SK-N-SH treated with all-trans-retinoic acid at 6 μM for 48 hours (cell line): ENCODE measurements around the gene CBFA2T2.
A peak's percentile ranks its signal among the peaks of the same experiment; 100 is the strongest.
"Not testable (repeated sequence)": the region's sequence is repeated elsewhere in the genome, so short reads cannot be mapped to it uniquely, and the experiment has no call there.

ENCODE experiments used
- ATAC-seq: fragments of 200-7000 bp; cut with Tn5 transposase; 3 replicates; pipeline ENCODE4 v1.9.1; 2020; ENCODE audit warnings: mild to moderate bottlenecking, moderate library complexity
- ARNTL ChIP-seq: fragments of 450-650 bp; formaldehyde crosslinking; IDR thresholded peaks from 2 replicates; pipeline ENCODE4 v1.5.0; 2020; ENCODE audit warnings: low read depth, mild to moderate bottlenecking, moderate library complexity, borderline replicate concordance
- BACH2 ChIP-seq: fragments of 250-450 bp; sonication (Bioruptor Pico); IDR thresholded peaks from 2 replicates; pipeline ENCODE4 v1.9.0; 2021; ENCODE audit warnings: mild to moderate bottlenecking, borderline replicate concordance
- CREB5 ChIP-seq: fragments of 250-450 bp; sonication (Bioruptor Pico); IDR thresholded peaks from 2 replicates; pipeline ENCODE4 v1.5.1; 2020; ENCODE audit warnings: low read depth, mild to moderate bottlenecking, moderate library complexity
- CSDC2 ChIP-seq: fragments of 250-450 bp; sonication (Bioruptor Pico); IDR thresholded peaks from 2 replicates; pipeline ENCODE4 v1.5.0; 2020; ENCODE audit warnings: mild to moderate bottlenecking, moderate library complexity
- CSRNP3 ChIP-seq: fragments of 250-450 bp; sonication (Bioruptor Pico); IDR thresholded peaks from 2 replicates; pipeline ENCODE4 v1.5.1; 2021; ENCODE audit warnings: mild to moderate bottlenecking, moderate library complexity
- ESRRG ChIP-seq: fragments of 250-450 bp; sonication (Bioruptor Pico); IDR thresholded peaks from 2 replicates; pipeline ENCODE4 v1.6.1; 2021; ENCODE audit warnings: mild to moderate bottlenecking
- GLIS3 ChIP-seq: fragments of 250-450 bp; sonication (Bioruptor Pico); IDR thresholded peaks from 2 replicates; pipeline ENCODE4 v1.5.0; 2020; ENCODE audit warnings: mild to moderate bottlenecking, moderate library complexity
- PPARA ChIP-seq: fragments of 250-450 bp; sonication (Bioruptor Pico); IDR thresholded peaks from 2 replicates; pipeline ENCODE4 v1.5.0; 2020; ENCODE audit warnings: mild to moderate bottlenecking, borderline replicate concordance
- RARB ChIP-seq: fragments of 250-450 bp; sonication (Bioruptor Pico); IDR thresholded peaks from 2 replicates; pipeline ENCODE4 v1.8.0; 2021; ENCODE audit warnings: mild to moderate bottlenecking, moderate library complexity
- SNAI2 ChIP-seq: fragments of 250-450 bp; sonication (Bioruptor Pico); IDR thresholded peaks from 2 replicates; pipeline ENCODE4 v1.5.0; 2020; ENCODE audit warnings: mild to moderate bottlenecking, moderate library complexity
- TCF4 ChIP-seq: fragments of 250-450 bp; sonication (Bioruptor Pico); IDR thresholded peaks from 2 replicates; pipeline ENCODE4 v1.8.0; 2021; ENCODE audit warnings: mild to moderate bottlenecking, moderate library complexity, borderline replicate concordance
- TOX ChIP-seq: fragments of 250-450 bp; sonication (Bioruptor Pico); IDR thresholded peaks from 2 replicates; pipeline ENCODE4 v1.8.0; 2021; ENCODE audit warnings: mild to moderate bottlenecking, moderate library complexity, borderline replicate concordance
- ZC3H10 ChIP-seq: fragments of 250-450 bp; sonication (Bioruptor Pico); IDR thresholded peaks from 2 replicates; pipeline ENCODE4 v1.5.1; 2021; ENCODE audit warnings: mild to moderate bottlenecking, moderate library complexity
- ZFP3 ChIP-seq: fragments of 250-450 bp; sonication (Bioruptor Pico); IDR thresholded peaks from 2 replicates; pipeline ENCODE4 v1.5.0; 2020; ENCODE audit warnings: mild to moderate bottlenecking, moderate library complexity
- ZFP30 ChIP-seq: fragments of 450-650 bp; formaldehyde crosslinking; IDR thresholded peaks from 2 replicates; pipeline ENCODE4 v1.5.0; 2022; ENCODE audit warnings: mild to moderate bottlenecking, moderate library complexity
- ZNF565 ChIP-seq: fragments of 450-650 bp; formaldehyde crosslinking; conservative IDR thresholded peaks from 2 replicates; pipeline ENCODE4 v1.5.0; 2020; ENCODE audit warnings: low read depth, mild to moderate bottlenecking, moderate library complexity
- ZNF70 ChIP-seq: fragments of 450-650 bp; formaldehyde crosslinking; IDR thresholded peaks from 2 replicates; pipeline ENCODE4 v1.5.0; 2020; ENCODE audit warnings: mild to moderate bottlenecking, moderate library complexity
- TF ChIP-seq, protein P1 (sequence below): fragments of 250-450 bp; sonication (Bioruptor Pico); IDR thresholded peaks from 2 replicates; pipeline ENCODE4 v1.8.0; 2021; ENCODE audit warnings: low read depth, mild to moderate bottlenecking, moderate library complexity, borderline replicate concordance
- TF ChIP-seq, protein P2 (sequence below): fragments of 250-450 bp; sonication (Bioruptor Pico); IDR thresholded peaks from 2 replicates; pipeline ENCODE4 v1.8.0; 2020; ENCODE audit warnings: mild to moderate bottlenecking, moderate library complexity, borderline replicate concordance

Gene CBFA2T2

DNA sequence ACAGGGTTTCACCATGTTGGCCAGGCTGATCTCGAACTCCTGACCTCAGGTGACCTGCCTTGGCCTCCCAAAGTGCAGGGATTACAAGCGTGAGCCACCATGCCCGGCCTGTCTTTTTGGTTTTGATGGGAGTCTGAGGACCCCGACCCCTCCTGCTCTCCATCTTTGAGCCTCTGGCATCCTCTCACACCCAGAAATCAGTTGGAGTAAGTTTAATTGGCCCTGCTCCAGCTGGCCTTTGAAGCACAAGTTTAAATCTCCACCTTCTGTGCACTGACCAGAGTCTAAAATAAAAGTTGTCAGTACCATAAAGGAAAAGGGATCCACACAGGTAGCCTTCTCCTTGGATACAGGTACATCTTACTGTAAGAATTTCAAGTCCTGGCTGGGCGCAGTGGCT, 156.3 kb downstream of the CBFA2T2 start:
- ATAC-seq: no peak

GRCh38 chr20:33646959-33647602, 157.2 kb downstream of the CBFA2T2 start:
- not testable (repeated sequence) for ATAC-seq

More for the DNA sequence above, 156.3 kb downstream of the CBFA2T2 start:
- TF ChIP-seq ZC3H10 (CRISPR knock-in tag) (no peak), CREB5 (no peak), ZFP30 (CRISPR knock-in tag) (no peak), ZNF70 (CRISPR knock-in tag) (no peak), GLIS3 (CRISPR knock-in tag) (no peak), CSRNP3 (CRISPR knock-in tag) (no peak), ARNTL (no peak), PPARA (CRISPR knock-in tag) (no peak), TCF4 (CRISPR knock-in tag) (no peak)
- TF ChIP-seq, protein P1, sequence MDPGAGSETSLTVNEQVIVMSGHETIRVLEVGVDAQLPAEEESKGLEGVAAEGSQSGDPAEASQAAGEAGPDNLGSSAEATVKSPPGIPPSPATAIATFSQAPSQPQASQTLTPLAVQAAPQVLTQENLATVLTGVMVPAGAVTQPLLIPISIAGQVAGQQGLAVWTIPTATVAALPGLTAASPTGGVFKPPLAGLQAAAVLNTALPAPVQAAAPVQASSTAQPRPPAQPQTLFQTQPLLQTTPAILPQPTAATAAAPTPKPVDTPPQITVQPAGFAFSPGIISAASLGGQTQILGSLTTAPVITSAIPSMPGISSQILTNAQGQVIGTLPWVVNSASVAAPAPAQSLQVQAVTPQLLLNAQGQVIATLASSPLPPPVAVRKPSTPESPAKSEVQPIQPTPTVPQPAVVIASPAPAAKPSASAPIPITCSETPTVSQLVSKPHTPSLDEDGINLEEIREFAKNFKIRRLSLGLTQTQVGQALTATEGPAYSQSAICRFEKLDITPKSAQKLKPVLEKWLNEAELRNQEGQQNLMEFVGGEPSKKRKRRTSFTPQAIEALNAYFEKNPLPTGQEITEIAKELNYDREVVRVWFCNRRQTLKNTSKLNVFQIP: no peak

DNA sequence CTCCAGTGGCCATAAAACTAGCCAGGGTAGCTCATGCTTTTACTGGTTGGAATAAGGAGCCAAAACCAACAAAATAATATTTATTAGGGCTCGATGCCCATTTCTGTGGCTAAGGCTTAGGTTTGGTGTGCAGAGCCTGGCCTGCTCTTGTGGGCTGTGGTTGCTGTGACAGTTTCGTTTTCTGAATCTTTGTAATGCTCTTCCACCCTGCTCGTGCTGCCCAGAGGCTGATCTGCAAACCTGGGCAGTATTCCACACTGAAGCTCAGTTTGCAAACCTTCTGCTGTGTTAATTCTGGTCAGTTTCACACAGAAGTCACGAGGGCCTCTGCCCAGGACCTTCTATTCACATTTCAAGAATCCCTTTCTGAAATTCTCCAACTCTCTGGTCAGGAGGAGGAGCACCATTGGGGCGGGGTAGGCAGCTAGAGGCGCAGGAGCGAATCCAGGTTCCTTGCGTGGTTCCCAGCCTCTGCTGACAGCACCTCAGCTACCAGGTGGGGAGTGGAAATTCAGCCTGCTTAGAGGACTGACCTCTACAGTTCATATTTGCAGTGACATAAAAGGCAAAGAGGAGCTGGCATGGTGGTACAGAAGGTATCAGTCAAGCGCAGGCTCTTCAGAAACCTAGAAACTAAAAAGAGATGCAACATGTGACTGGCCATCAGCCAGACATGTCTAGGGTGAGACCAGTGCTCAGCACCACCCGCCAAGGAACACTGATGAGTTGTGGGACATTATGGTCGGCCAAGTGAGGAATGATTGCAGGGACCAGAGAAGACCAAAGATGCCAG, 157.9 kb downstream of the CBFA2T2 start:
- TF ChIP-seq, protein P2, sequence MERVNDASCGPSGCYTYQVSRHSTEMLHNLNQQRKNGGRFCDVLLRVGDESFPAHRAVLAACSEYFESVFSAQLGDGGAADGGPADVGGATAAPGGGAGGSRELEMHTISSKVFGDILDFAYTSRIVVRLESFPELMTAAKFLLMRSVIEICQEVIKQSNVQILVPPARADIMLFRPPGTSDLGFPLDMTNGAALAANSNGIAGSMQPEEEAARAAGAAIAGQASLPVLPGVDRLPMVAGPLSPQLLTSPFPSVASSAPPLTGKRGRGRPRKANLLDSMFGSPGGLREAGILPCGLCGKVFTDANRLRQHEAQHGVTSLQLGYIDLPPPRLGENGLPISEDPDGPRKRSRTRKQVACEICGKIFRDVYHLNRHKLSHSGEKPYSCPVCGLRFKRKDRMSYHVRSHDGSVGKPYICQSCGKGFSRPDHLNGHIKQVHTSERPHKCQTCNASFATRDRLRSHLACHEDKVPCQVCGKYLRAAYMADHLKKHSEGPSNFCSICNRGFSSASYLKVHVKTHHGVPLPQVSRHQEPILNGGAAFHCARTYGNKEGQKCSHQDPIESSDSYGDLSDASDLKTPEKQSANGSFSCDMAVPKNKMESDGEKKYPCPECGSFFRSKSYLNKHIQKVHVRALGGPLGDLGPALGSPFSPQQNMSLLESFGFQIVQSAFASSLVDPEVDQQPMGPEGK (CRISPR knock-in tag): no peak
- no peak for TF ChIP-seq PPARA (CRISPR knock-in tag)
- no peak for TF ChIP-seq BACH2 (CRISPR knock-in tag)
- TF ChIP-seq ESRRG (CRISPR knock-in tag): no peak
- TF ChIP-seq ARNTL: no peak
- TF ChIP-seq TOX (CRISPR knock-in tag): no peak
- no peak for TF ChIP-seq ZFP3 (CRISPR knock-in tag)
- ATAC-seq: no peak

GRCh38 chr20:33648396-33649004, 158.6 kb downstream of the CBFA2T2 start:
- no peak for ATAC-seq
- TF ChIP-seq ZNF70 (CRISPR knock-in tag) (peak; percentile 5; the same call in 1 of the 2 replicates), RARB (CRISPR knock-in tag) (no peak)

GRCh38 chr20:33649201-33649681, 159.3 kb downstream of the CBFA2T2 start:
- ATAC-seq: peak; percentile 8; the same call in 1 of the 3 replicates
- TF ChIP-seq ZNF70 (CRISPR knock-in tag): no peak
- no peak for TF ChIP-seq CSDC2 (CRISPR knock-in tag)
- no peak for TF ChIP-seq ARNTL
- TF ChIP-seq SNAI2 (CRISPR knock-in tag): no peak
- TF ChIP-seq PPARA (CRISPR knock-in tag): no peak
- TF ChIP-seq ZNF565 (CRISPR knock-in tag): no peak
- no peak for TF ChIP-seq CREB5
